H1 (cell line): Measurements from ENCODE around the gene PGM1. TPM values are rescaled to one million over a fixed set of nuclear protein-coding genes. Genes with fewer than 3 reads are reported as not detected.

Experiments
- NRF1 ChIP-seq: IDR thresholded peaks from 2 replicates; pipeline ENCODE4 v1.6.1; 2011; ENCODE audit warnings: mild to moderate bottlenecking, low read depth, low read length, improper control_type of control experiment
- polyA plus RNA-seq, 7 experiments: library from polyadenylated mRNA; depleted of rRNA in 3 of 7; stranded (reverse) in 5 of 7; unstranded in 2 of 7; fragments of >200 nt in 5 of 7; fragments of 200-250 nt in 2 of 7; gene quantifications; 1 replicate in 5 of 7; 2 replicates in 1 of 7; 4 replicates in 1 of 7; pipeline versions ENCODE4 v1.2.1 to v1.2.3, GENCODE V29; 2011 to 2013; ENCODE audit warnings: missing spikeins in 2 of 7, mixed read lengths in 2 of 7
- total RNA-seq: library from RNA; stranded (reverse); fragmentation: NEBNext Ultra II Directional; extraction: Animal tissue kit (Norgen Biotek cat#: 25700); gene quantifications from 2 replicates; pipeline ENCODE4 v1.2.1, GENCODE V29; 2021

The PGM1 gene
- total and polyA plus RNA-seq, 2 of the 8 experiments (the other 6 are each of a cell fraction or from before 2014, with no cell fraction given), result 33.0 to 65.4 TPM

GRCh38 chr1:63563745-63564144 is 29.5 kb upstream of the PGM1 start (continued):
- TF ChIP-seq NRF1, result no peak
